H9 (cell line): ENCODE measurements around the gene ZMYND11. TPM values are rescaled to one million over a fixed set of nuclear protein-coding genes. Genes with fewer than 3 reads are reported as not detected.

ENCODE experiments used
- DNase-seq: peaks from one replicate; pipeline ENCODE4 v3.0.0-alpha.2; 2017
- H2AFZ ChIP-seq: one replicate; pipeline ENCODE4 v1.6.1; 2013; ENCODE audit warnings: mild to moderate bottlenecking, low read length, control low read depth, moderate library complexity
- H2AK5ac ChIP-seq: 2 replicates; pipeline ENCODE4 v1.6.1; 2013; ENCODE audit warnings: low read length, control low read depth, mixed read lengths; ENCODE audit not compliant: insufficient read length
- H2BK120ac ChIP-seq: one replicate; pipeline ENCODE4 v1.6.1; 2013; ENCODE audit warnings: low read depth, mild to moderate bottlenecking, low read length, control low read depth, inconsistent platforms; ENCODE audit not compliant: poor library complexity, severe bottlenecking
- H2BK12ac ChIP-seq: 2 replicates; pipeline ENCODE4 v1.6.1; 2013; ENCODE audit warnings: low read length, control low read depth, mixed read lengths, low read depth; ENCODE audit not compliant: insufficient read length
- H2BK15ac ChIP-seq: 2 replicates; pipeline ENCODE4 v1.6.1; 2013; ENCODE audit warnings: low read depth, low read length, control low read depth
- H2BK20ac ChIP-seq: one replicate; pipeline ENCODE4 v1.6.1; 2013; ENCODE audit warnings: low read depth, mild to moderate bottlenecking, low read length, control low read depth, inconsistent platforms; ENCODE audit not compliant: poor library complexity, severe bottlenecking
- H2BK5ac ChIP-seq: 2 replicates; pipeline ENCODE4 v1.6.1; 2013; ENCODE audit warnings: low read length, control low read depth, mixed read lengths; ENCODE audit not compliant: insufficient read length
- H3K14ac ChIP-seq: 2 replicates; pipeline ENCODE4 v1.6.1; 2013; ENCODE audit warnings: low read length, control low read depth; ENCODE audit not compliant: insufficient read depth
- H3K18ac ChIP-seq: 2 replicates; pipeline ENCODE4 v1.6.1; 2013; ENCODE audit warnings: low read depth, mild to moderate bottlenecking, mixed read lengths, low read length, control low read depth; ENCODE audit not compliant: insufficient read length
- H3K23ac ChIP-seq: 2 replicates; pipeline ENCODE4 v1.6.1; 2013; ENCODE audit warnings: low read length, control low read depth, mixed read lengths, low read depth; ENCODE audit not compliant: insufficient read length
- H3K23me2 ChIP-seq: 2 replicates; pipeline ENCODE4 v1.6.1; 2013; ENCODE audit warnings: low read depth, mild to moderate bottlenecking, mixed read lengths, low read length, control low read depth; ENCODE audit not compliant: insufficient read length, poor library complexity, severe bottlenecking
- H3K27ac ChIP-seq: 2 replicates; pipeline ENCODE4 v1.5.1; 2013; ENCODE audit warnings: low read length, control low read depth, mixed read lengths, low read depth; ENCODE audit not compliant: insufficient read length
- H3K27me3 ChIP-seq: 2 replicates; pipeline ENCODE4 v1.6.1; 2013; ENCODE audit warnings: low read length, control low read depth, inconsistent platforms; ENCODE audit not compliant: insufficient read depth
- H3K4ac ChIP-seq: 2 replicates; pipeline ENCODE4 v1.6.1; 2013; ENCODE audit warnings: low read depth, mild to moderate bottlenecking, control low read depth, inconsistent platforms, low read length, moderate library complexity
- H3K4me1 ChIP-seq: 2 replicates; pipeline ENCODE4 v1.6.1; 2013; ENCODE audit warnings: low read length, control low read depth, inconsistent platforms; ENCODE audit not compliant: insufficient read depth
- H3K4me2 ChIP-seq: 2 replicates; pipeline ENCODE4 v1.6.1; 2013; ENCODE audit warnings: low read length, control low read depth, mixed read lengths; ENCODE audit not compliant: insufficient read length, insufficient read depth
- H3K56ac ChIP-seq: 2 replicates; pipeline ENCODE4 v1.6.1; 2013; ENCODE audit warnings: low read depth, mild to moderate bottlenecking, mixed read lengths, low read length, control low read depth; ENCODE audit not compliant: insufficient read length
- H3K79me1 ChIP-seq: 2 replicates; pipeline ENCODE4 v1.6.1; 2013; ENCODE audit warnings: low read depth, mild to moderate bottlenecking, moderate library complexity, low read length, control low read depth, inconsistent platforms; ENCODE audit not compliant: insufficient read depth, poor library complexity, severe bottlenecking
- H3K79me2 ChIP-seq: 2 replicates; pipeline ENCODE4 v1.6.1; 2013; ENCODE audit warnings: low read length, control low read depth, inconsistent platforms; ENCODE audit not compliant: insufficient read depth
- H3K9ac ChIP-seq: 2 replicates; pipeline ENCODE4 v1.6.1; 2013; ENCODE audit warnings: low read length, control low read depth, mixed read lengths; ENCODE audit not compliant: insufficient read length; ENCODE audit errors: extremely low read depth
- H3K9me3 ChIP-seq: one replicate; pipeline ENCODE4 v1.6.1; 2013; ENCODE audit warnings: low read depth, low read length, inconsistent platforms; ENCODE audit not compliant: control insufficient read depth
- H3T11ph ChIP-seq: one replicate; pipeline ENCODE4 v1.6.1; 2013; ENCODE audit warnings: mild to moderate bottlenecking, low read length, control low read depth, inconsistent platforms
- H4K20me1 ChIP-seq: one replicate; pipeline ENCODE4 v1.6.1; 2013; ENCODE audit not compliant: control insufficient read depth, insufficient read length, insufficient read depth
- H4K5ac ChIP-seq: 2 replicates; pipeline ENCODE4 v1.6.1; 2013; ENCODE audit warnings: low read depth, mild to moderate bottlenecking, mixed read lengths, low read length, control low read depth; ENCODE audit not compliant: insufficient read length
- H4K8ac ChIP-seq: replicated peaks from 2 replicates; pipeline ENCODE4 v1.6.1; 2013; ENCODE audit warnings: low read length, control low read depth, mixed read lengths, low read depth; ENCODE audit not compliant: insufficient read length
- H4K91ac ChIP-seq: 2 replicates; pipeline ENCODE4 v1.6.1; 2013; ENCODE audit warnings: low read depth, mild to moderate bottlenecking, moderate library complexity, mixed read lengths, low read length, control low read depth; ENCODE audit not compliant: insufficient read length
- H3K27ac Mint-ChIP-seq, 3 experiments: 2 replicates in 2 of 3; 3 replicates in 1 of 3; pipeline ENCODE4 v1.8.0; 2020 to 2021; ENCODE audit warnings: mixed read lengths in 3 of 3, mild to moderate bottlenecking in 1 of 3, moderate library complexity in 1 of 3
- H3K27me3 Mint-ChIP-seq: 2 replicates; pipeline ENCODE4 v1.8.0; 2021; ENCODE audit warnings: low read depth, mild to moderate bottlenecking, moderate library complexity, mixed read lengths
- H3K36me3 Mint-ChIP-seq, 3 experiments: 2 replicates in 2 of 3; 3 replicates in 1 of 3; pipeline ENCODE4 v1.8.0; 2020 to 2021; ENCODE audit warnings: low read depth in 3 of 3, mixed read lengths in 3 of 3; ENCODE audit not compliant: insufficient read depth in 1 of 3
- H3K4me1 Mint-ChIP-seq, 2 experiments: 2 replicates each; pipeline ENCODE4 v1.8.0; 2020; ENCODE audit warnings: mixed read lengths in 2 of 2
- H3K4me3 Mint-ChIP-seq, 2 experiments: 2 replicates in 1 of 2; 3 replicates in 1 of 2; pipeline ENCODE4 v1.8.0; 2020 to 2021; ENCODE audit warnings: mild to moderate bottlenecking in 2 of 2, mixed read lengths in 2 of 2, moderate library complexity in 1 of 2
- H3K9me3 Mint-ChIP-seq, 2 experiments: 2 replicates in 1 of 2; 3 replicates in 1 of 2; pipeline ENCODE4 v1.8.0; 2020; ENCODE audit warnings: mild to moderate bottlenecking in 2 of 2, mixed read lengths in 2 of 2, moderate library complexity in 1 of 2
- WGBS: extraction: QIAGEN DNeasy Blood & Tissue Kit; methylation state at CpG from one replicate; pipeline ENCODE4 v1.1.7; 2013; ENCODE audit warnings: missing lambda C conversion rate, low lambda C conversion rate, mixed read lengths; ENCODE audit not compliant: insufficient read length; ENCODE audit errors: extremely low coverage; 5-methylcytosine and 5-hydroxymethylcytosine counted together
- total RNA-seq: library from RNA; stranded (reverse); gene quantifications from 2 replicates; pipeline ENCODE4 v1.2.1, GENCODE V29; 2021
- TF ChIP-seq, protein P1 (sequence below): fragments of 200-600 bp; sonication (generic); conservative IDR thresholded peaks from 3 replicates; pipeline ENCODE4 v1.8.0; 2021; ENCODE audit warnings: antibody characterized with exemption, mild to moderate bottlenecking

ZMYND11 gene
- total RNA-seq, 1 experiment from 2014 or later, result 33.7 TPM

DNA sequence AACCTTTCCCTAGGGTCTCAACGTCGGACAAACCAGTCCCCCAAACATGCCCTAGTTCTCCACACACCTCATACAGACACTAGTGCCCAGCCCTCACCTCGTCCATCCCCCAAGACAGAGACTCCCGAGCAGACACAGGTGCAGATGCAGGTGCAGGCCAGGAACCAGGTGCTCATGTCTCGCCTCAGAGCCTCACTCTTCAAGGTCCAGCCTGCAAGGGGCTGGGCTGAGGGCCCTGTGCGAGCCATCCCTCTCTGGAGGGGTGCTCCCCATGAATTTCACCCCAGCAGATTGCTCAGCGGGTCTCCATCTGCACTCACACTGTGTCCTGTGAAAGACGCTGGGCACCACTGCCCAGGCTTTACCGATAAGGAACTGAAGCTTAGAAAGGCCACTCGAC, 49.2 kb upstream of the ZMYND11 start:
- WGBS, result no CpG with 5 or more reads among the region's 10 CpGs
- peaks cover 0 to 64% of the 10 kb centered on the region in 2 experiments; a peak in 2 of 5 replicates for H3K9me3 Mint-ChIP-seq

More for the DNA sequence above, 49.2 kb upstream of the ZMYND11 start:
- peaks cover 6% of the 10 kb centered on the region for H3K27me3 Mint-ChIP-seq
- H2BK20ac ChIP-seq, result no peak overlapping the region
- no peaks in the 10 kb centered on the region for H4K20me1 ChIP-seq
- no peak overlapping the region for H2BK5ac ChIP-seq
- no peak overlapping the region for H2AFZ ChIP-seq
- no peak overlapping the region for H3K23ac ChIP-seq
- H3T11ph ChIP-seq, result no peak overlapping the region
- H2BK15ac ChIP-seq, result no peak overlapping the region
- no peaks in the 10 kb centered on the region for H3K79me2 ChIP-seq
- no peak overlapping the region for H2BK12ac ChIP-seq
- no peak overlapping the region for H4K91ac ChIP-seq
- H3K36me3 Mint-ChIP-seq, result no peaks in the 10 kb centered on the region; a peak in 1 of 7 replicates
- no peak overlapping the region for H3K27ac Mint-ChIP-seq
- H3K79me1 ChIP-seq, result no peaks in the 10 kb centered on the region
- H2BK120ac ChIP-seq, result no peak overlapping the region
- H3K4ac ChIP-seq, result no peak overlapping the region
- no peak overlapping the region for H4K5ac ChIP-seq
- no peaks in the 10 kb centered on the region for H3K27me3 ChIP-seq
- no peak overlapping the region for H3K9ac ChIP-seq
- H3K56ac ChIP-seq, result no peak overlapping the region
- no peaks in the 10 kb centered on the region for H3K4me1 Mint-ChIP-seq
- no peak overlapping the region for H2AK5ac ChIP-seq
- DNase-seq, result no peak
- no peaks in the 10 kb centered on the region for H3K9me3 ChIP-seq
- no peaks in the 10 kb centered on the region for H3K23me2 ChIP-seq
- no peak overlapping the region for H4K8ac ChIP-seq
- H3K4me3 Mint-ChIP-seq, result no peak overlapping the region
- H3K4me2 ChIP-seq, result no peak overlapping the region
- no peak overlapping the region for H3K27ac ChIP-seq
- no peaks in the 10 kb centered on the region for H3K4me1 ChIP-seq
- H3K18ac ChIP-seq, result no peak overlapping the region
- H3K14ac ChIP-seq, result no peak overlapping the region
- TF ChIP-seq, protein P1, sequence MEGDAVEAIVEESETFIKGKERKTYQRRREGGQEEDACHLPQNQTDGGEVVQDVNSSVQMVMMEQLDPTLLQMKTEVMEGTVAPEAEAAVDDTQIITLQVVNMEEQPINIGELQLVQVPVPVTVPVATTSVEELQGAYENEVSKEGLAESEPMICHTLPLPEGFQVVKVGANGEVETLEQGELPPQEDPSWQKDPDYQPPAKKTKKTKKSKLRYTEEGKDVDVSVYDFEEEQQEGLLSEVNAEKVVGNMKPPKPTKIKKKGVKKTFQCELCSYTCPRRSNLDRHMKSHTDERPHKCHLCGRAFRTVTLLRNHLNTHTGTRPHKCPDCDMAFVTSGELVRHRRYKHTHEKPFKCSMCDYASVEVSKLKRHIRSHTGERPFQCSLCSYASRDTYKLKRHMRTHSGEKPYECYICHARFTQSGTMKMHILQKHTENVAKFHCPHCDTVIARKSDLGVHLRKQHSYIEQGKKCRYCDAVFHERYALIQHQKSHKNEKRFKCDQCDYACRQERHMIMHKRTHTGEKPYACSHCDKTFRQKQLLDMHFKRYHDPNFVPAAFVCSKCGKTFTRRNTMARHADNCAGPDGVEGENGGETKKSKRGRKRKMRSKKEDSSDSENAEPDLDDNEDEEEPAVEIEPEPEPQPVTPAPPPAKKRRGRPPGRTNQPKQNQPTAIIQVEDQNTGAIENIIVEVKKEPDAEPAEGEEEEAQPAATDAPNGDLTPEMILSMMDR, result no peak
